Astrocyte (in vitro differentiated cells and primary cell): ENCODE measurements around the gene ZC3H18.

Source experiments
- EZH2 ChIP-seq: IDR thresholded peaks from 2 replicates; pipeline ENCODE4 v1.6.1; 2012; ENCODE audit warnings: mild to moderate bottlenecking, low read length, inconsistent platforms; ENCODE audit not compliant: insufficient read depth
- TF ChIP-seq, protein P1 (sequence below): IDR thresholded peaks from 2 replicates; pipeline ENCODE4 v1.5.1; 2011; ENCODE audit warnings: low read depth, mild to moderate bottlenecking, inconsistent platforms, low read length, moderate library complexity; ENCODE audit not compliant: insufficient read depth

DNA sequence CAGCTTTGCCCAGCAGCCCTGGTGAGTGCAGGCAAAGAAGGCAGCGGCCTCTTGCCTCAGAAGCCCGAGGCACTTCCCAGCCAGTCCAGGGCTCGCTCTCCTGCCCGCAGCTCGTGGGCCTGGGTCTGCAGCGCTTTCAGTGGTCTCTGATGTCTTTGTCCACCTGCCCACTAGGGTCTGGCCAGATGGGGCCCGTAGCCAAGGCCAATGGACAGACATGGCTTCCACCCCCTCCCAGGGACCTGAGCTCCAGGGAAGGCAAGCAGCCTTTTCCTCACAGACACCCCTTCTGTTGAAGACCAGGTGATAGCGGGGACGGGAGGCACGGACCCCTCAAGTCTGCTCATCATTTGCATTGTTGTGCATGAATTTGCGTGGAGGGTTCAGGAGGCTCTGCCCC lies 33.7 kb upstream of the ZC3H18 start:
- TF ChIP-seq, protein P1, sequence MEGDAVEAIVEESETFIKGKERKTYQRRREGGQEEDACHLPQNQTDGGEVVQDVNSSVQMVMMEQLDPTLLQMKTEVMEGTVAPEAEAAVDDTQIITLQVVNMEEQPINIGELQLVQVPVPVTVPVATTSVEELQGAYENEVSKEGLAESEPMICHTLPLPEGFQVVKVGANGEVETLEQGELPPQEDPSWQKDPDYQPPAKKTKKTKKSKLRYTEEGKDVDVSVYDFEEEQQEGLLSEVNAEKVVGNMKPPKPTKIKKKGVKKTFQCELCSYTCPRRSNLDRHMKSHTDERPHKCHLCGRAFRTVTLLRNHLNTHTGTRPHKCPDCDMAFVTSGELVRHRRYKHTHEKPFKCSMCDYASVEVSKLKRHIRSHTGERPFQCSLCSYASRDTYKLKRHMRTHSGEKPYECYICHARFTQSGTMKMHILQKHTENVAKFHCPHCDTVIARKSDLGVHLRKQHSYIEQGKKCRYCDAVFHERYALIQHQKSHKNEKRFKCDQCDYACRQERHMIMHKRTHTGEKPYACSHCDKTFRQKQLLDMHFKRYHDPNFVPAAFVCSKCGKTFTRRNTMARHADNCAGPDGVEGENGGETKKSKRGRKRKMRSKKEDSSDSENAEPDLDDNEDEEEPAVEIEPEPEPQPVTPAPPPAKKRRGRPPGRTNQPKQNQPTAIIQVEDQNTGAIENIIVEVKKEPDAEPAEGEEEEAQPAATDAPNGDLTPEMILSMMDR: no peak
- no peak for TF ChIP-seq EZH2
